Activated CD8-positive, alpha-beta memory T cell treated with anti-CD3 and anti-CD28 coated beads, Interleukin-2, amount 10 ng/mL, durations not matched to agents 7 days and 5 days (primary cell): ENCODE measurements around the gene IDS. TPM values are rescaled to one million over a fixed set of nuclear protein-coding genes. Genes with fewer than 3 reads are reported as not detected.

Source experiments
- ATAC-seq: fragments of 150-1000 bp; cut with Tn5 transposase; one replicate; pipeline ENCODE4 v1.10.0; 2021; ENCODE audit warnings: moderate library complexity
- CTCF ChIA-PET: fragments of 350-600 bp; sonication (Branson Sonifier 250); formaldehyde crosslinking; loops from one replicate; lab custom pipeline; 2021; ENCODE audit warnings: antibody characterized with exemption; lab: Charles Lee
- DNase-seq: peaks from one replicate; pipeline ENCODE4 v3.0.0-alpha.2; 2020
- H3K27ac Mint-ChIP-seq: one replicate; pipeline ENCODE4 v1.8.0; 2021; ENCODE audit warnings: mild to moderate bottlenecking, mixed read lengths
- H3K27me3 Mint-ChIP-seq: one replicate; pipeline ENCODE4 v1.8.0; 2021; ENCODE audit warnings: mixed read lengths
- H3K36me3 Mint-ChIP-seq: one replicate; pipeline ENCODE4 v1.8.0; 2021; ENCODE audit warnings: mild to moderate bottlenecking, mixed read lengths
- H3K4me1 Mint-ChIP-seq: one replicate; pipeline ENCODE4 v1.8.0; 2021; ENCODE audit warnings: mixed read lengths
- H3K4me3 Mint-ChIP-seq: one replicate; pipeline ENCODE4 v1.8.0; 2021; ENCODE audit warnings: mild to moderate bottlenecking, moderate library complexity, mixed read lengths
- H3K9me3 Mint-ChIP-seq: one replicate; pipeline ENCODE4 v1.8.0; 2022; ENCODE audit warnings: low read depth, mixed read lengths
- total RNA-seq, 2 experiments: library from RNA; stranded (reverse); gene quantifications; one replicate each; pipeline ENCODE4 v1.2.3, GENCODE V29; 2021

Gene IDS
- total RNA-seq, 2 experiments from 2014 or later, result 99.6 to 106 TPM

DNA sequence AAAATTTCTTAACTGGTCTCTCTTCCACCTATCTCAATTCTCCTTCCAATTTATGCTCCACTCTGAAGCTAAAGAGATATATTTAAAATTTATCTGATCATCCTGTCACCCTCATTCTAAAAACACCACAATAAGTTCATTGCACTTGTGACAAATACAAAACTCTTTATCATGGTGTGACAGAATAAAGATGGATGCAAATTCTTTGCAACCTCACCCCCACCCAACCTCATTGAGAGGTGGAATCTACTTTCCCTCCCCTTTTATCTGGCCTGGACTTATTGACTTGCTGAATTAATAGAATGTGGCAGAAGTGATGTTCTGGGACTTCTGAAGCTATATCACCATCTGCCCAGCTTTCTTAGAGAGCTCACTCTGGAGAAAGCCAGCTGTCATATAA lies 46.5 kb downstream of the IDS start:
- CTCF ChIA-PET, result no interaction called here
- no peaks in the 10 kb centered on the region for H3K4me1 Mint-ChIP-seq
- no peaks in the 10 kb centered on the region for H3K9me3 Mint-ChIP-seq
- no peak for ATAC-seq
- no peak for DNase-seq
- no peak overlapping the region for H3K4me3 Mint-ChIP-seq
- no peak overlapping the region for H3K27ac Mint-ChIP-seq
- H3K27me3 Mint-ChIP-seq, result peaks cover 23% of the 10 kb centered on the region
- no peaks in the 10 kb centered on the region for H3K36me3 Mint-ChIP-seq

DNA sequence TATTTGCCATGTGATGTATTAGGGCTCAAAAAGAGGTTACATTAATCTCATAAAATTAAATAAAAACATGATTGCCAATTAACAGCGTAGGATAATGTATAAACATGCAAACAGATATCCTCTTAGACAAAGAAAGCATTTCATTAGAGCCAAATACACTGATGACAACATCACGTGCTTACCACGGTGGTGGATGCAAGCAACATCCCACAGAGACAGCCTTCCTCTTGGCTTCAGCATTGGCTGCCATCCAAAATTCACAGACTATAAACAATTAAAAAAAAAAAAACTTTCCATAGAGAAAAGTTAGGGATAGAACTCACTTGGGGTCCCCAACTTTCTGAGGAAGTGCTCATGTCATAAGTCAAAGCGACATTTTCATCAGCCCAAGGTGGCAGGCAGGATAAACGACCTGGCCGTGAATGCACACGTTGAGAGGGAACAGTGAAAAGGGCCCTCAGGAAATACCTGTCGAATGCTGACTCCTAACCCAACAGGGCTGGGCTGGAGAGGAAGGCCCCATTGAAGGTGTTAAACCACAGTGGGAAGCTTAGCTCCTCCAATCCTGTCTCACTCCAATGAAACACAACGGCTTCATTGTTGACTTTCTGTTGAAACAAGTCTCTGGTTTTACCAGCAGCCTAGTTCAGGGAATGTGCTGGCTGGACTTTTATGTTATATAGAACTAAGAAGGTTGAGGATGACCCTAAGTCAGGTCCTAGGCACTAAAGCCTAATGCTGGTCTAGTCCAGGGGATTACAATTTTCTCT lies 48.4 kb downstream of the IDS start:
- H3K4me3 Mint-ChIP-seq, result no peak overlapping the region
- peaks cover 13% of the 10 kb centered on the region for H3K27me3 Mint-ChIP-seq

DNA sequence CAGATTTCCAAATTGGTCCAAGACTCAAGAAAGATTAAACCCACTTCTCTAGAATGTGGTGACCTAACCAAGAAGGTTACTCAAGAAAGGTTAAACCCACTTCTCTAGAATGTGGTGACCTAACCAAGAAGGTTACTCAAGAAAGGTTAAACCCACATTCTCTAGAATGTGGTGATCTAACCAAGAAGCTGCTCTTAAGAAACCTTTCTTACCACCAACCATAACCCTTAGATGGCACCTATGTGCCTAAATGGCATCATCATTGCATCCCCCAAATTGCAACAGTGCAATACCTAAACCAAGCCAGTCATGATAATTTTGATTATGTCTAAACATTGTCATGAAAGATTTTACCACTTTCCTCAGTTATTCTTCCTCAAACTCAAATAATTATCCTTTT lies 49.2 kb downstream of the IDS start:
- Mint-ChIP-seq H3K4me1 (no peaks in the 10 kb centered on the region), H3K27me3 (peaks cover 10% of the 10 kb centered on the region), H3K27ac (no peak overlapping the region), H3K36me3 (no peaks in the 10 kb centered on the region), H3K9me3 (no peaks in the 10 kb centered on the region), H3K4me3 (no peak overlapping the region)
- no peak for DNase-seq
- no peak for ATAC-seq
- CTCF ChIA-PET, result no interaction called here

More for the DNA sequence above, 48.4 kb downstream of the IDS start:
- no peaks in the 10 kb centered on the region for H3K36me3 Mint-ChIP-seq
- CTCF ChIA-PET, result no interaction called here
- H3K27ac Mint-ChIP-seq, result no peak overlapping the region
- no peaks in the 10 kb centered on the region for H3K4me1 Mint-ChIP-seq
- H3K9me3 Mint-ChIP-seq, result no peaks in the 10 kb centered on the region
- ATAC-seq (no peak), DNase-seq (no peak)

DNA sequence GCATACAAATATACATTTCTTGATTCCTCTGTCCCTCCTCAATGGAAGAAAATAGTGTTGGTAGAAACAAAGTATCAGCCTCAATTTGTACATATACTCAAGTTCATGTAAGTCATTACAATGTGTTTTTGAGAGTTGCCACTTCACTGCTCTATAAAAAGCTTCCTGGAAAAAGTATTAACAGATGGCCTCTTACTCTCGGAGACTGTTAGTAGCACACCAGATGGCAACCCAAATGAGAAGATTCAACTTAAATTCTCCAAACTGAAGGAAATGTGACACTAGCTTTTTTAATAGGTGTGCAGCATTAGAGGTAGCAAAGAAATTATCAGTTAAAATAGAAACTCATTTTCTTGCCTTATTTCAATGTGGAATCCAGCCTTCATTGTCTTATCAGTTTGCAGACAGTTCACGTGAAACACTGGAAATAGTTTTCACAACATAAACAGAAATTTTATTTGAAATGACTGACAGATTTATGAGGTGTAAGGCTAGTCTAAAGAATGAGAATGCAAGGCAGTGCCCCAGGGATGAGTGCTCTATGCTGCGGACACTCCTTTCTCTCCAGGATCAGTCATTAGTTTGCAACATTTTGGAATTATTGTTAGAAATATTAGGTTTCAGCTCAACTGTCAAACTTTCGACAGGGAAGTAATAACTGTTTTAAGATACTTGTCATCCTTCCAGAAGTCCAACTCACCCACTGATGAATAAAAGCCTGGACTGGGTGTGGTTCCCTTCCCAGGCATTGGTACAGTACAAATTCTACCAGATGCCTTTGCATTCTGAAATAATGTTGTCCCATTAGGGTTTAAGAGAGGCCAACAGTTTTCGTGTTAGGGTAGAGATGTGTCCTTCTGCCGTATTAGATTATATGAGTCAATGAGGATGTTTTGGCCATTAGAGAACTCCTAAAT lies 50.9 kb downstream of the IDS start:
- ATAC-seq, result no peak
- Mint-ChIP-seq H3K4me3 (no peak overlapping the region), H3K4me1 (no peaks in the 10 kb centered on the region), H3K9me3 (no peaks in the 10 kb centered on the region), H3K27ac (no peak overlapping the region), H3K36me3 (peaks cover 1% of the 10 kb centered on the region), H3K27me3 (peaks cover 4% of the 10 kb centered on the region)
- CTCF ChIA-PET, result no interaction called here
- DNase-seq, result no peak

DNA sequence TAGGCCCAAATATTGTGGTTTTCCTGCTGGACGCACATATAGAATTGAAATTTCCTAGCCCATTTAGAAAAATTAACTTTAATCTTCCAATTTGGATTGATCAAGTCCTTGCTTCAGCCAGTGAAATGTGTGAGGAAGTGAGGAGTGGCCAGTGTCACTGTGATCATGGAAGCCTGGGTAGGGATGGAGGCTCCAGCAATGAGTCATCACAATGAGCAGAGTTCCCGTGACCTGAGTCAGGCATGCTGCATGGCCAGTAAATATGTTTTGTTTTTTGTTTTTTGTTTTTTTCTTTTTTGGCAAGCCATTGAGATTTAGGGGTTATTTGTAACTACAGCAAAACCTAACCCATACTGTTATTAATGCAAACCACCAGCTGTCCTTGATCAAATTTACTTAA lies 52.1 kb downstream of the IDS start:
- DNase-seq (no peak), ATAC-seq (no peak)
- Mint-ChIP-seq H3K27me3 (peaks cover 3% of the 10 kb centered on the region), H3K4me1 (no peaks in the 10 kb centered on the region), H3K9me3 (no peaks in the 10 kb centered on the region), H3K27ac (no peak overlapping the region), H3K36me3 (peaks cover 1% of the 10 kb centered on the region), H3K4me3 (no peak overlapping the region)
- CTCF ChIA-PET, result no interaction called here

DNA sequence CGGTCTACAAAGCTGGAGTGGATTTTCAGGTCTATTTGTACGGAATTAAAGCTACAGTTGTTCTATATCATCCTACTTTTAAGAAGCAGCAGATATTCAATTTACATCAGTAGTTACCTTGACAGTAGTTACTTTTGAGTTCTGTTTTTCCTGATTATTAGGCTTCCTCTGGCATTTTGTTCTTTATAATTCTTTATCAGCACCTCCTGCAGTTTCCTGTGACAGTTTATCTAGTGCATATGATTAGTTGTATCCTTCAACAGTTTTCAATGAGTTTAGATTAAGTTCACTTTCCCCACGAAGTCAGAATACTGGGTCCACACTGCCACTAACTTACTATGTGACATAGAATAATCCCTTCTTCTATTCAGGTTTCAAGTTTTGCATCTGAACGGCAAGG lies 71.7 kb downstream of the IDS start:
- ATAC-seq (no peak), DNase-seq (no peak)
- CTCF ChIA-PET, result no interaction called here
- Mint-ChIP-seq H3K9me3 (no peaks in the 10 kb centered on the region), H3K36me3 (no peaks in the 10 kb centered on the region), H3K27me3 (no peaks in the 10 kb centered on the region), H3K4me3 (no peak overlapping the region), H3K4me1 (no peaks in the 10 kb centered on the region), H3K27ac (no peak overlapping the region)

DNA sequence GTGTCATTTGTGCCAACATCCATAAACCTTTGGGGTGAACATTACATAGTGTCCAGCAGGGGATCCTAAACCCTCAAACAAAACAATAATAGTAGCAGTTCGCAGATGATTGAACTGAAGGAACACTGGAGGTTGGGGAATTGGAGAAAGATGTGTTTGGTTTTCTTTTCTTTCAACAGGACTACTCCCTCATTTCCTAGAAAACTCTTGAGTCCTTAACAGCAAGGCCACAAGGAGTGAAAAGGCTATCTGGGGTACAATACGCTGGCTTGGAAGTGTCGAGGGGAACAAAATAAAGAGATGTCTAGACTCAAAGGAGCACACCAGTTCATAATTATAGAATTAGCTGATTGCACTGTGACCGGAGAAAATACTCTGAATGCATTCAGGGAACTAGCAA lies 72.1 kb downstream of the IDS start:
- no peaks in the 10 kb centered on the region for H3K27me3 Mint-ChIP-seq
- CTCF ChIA-PET, result no interaction called here
- no peaks in the 10 kb centered on the region for H3K36me3 Mint-ChIP-seq
- no peaks in the 10 kb centered on the region for H3K9me3 Mint-ChIP-seq
- no peak overlapping the region for H3K27ac Mint-ChIP-seq
- no peak overlapping the region for H3K4me3 Mint-ChIP-seq
- no peak for DNase-seq
- no peak for ATAC-seq
- no peaks in the 10 kb centered on the region for H3K4me1 Mint-ChIP-seq

Other genes starting within 250 kb of the IDS start
- 10 to 100 TPM; 45.2 to 50.6 TPM for gene EOLA1, start 35.7 kb upstream of the IDS start, total RNA-seq
- gene HSFX3, start 44.6 kb upstream of the IDS start, total RNA-seq, result under 1 TPM in 1 of 2 experiments, not detected in 1; 0.29 TPM
- gene MAGEA9B, start 82.2 kb upstream of the IDS start, total RNA-seq, result not detected
- gene HSFX2, start 90.0 kb upstream of the IDS start, total RNA-seq, result under 1 TPM; 0.23 to 0.53 TPM
- 10 to 100 TPM; 20.4 to 32.2 TPM for gene TMEM185A, start 126.5 kb upstream of the IDS start, total RNA-seq
- not detected for gene MAGEA11, start 206.8 kb upstream of the IDS start, total RNA-seq